ENCODE data around the gene COPZ2.
A peak's percentile ranks its signal among the peaks of the same experiment; 100 is the strongest.

- no peak for TF ChIP-seq POLR2A (IDR thresholded peaks at IDR 0.05)
- TF ChIP-seq, protein P1, sequence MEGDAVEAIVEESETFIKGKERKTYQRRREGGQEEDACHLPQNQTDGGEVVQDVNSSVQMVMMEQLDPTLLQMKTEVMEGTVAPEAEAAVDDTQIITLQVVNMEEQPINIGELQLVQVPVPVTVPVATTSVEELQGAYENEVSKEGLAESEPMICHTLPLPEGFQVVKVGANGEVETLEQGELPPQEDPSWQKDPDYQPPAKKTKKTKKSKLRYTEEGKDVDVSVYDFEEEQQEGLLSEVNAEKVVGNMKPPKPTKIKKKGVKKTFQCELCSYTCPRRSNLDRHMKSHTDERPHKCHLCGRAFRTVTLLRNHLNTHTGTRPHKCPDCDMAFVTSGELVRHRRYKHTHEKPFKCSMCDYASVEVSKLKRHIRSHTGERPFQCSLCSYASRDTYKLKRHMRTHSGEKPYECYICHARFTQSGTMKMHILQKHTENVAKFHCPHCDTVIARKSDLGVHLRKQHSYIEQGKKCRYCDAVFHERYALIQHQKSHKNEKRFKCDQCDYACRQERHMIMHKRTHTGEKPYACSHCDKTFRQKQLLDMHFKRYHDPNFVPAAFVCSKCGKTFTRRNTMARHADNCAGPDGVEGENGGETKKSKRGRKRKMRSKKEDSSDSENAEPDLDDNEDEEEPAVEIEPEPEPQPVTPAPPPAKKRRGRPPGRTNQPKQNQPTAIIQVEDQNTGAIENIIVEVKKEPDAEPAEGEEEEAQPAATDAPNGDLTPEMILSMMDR (IDR thresholded peaks at IDR 0.05), result peak in 1 of 3 experiments; percentile 6
Measured at GRCh38 chr17:48024149-48025039, 13.2 kb downstream of the COPZ2 start.

All from testis (tissue), 2 donors.